Fibroblast of gingiva (primary cell): ENCODE measurements around the gene ADCY10.
A peak's percentile ranks its signal among the peaks of the same experiment; 100 is the strongest.
"Not testable (repeated sequence)": the region's sequence is repeated elsewhere in the genome, so short reads cannot be mapped to it uniquely, and the experiment has no call there.

Experiments used
- DNase-seq: peaks from one replicate; pipeline ENCODE4 v3.0.0-alpha.2; 2011; ENCODE audit warnings: low read depth

ADCY10 gene

GRCh38 chr1:167924543-167925231 lies 10.8 kb upstream of the ADCY10 start:
- DNase-seq, result no peak

- DNase-seq, result no peak
These were observed 10.2 kb upstream of the ADCY10 start for GRCh38 chr1:167924102-167924501.

- DNase-seq, result no peak
These were observed 9.6 kb upstream of the ADCY10 start for GRCh38 chr1:167923324-167924056.

- no peak for DNase-seq
These were observed 8.7 kb upstream of the ADCY10 start for GRCh38 chr1:167922611-167923074.

- peak; percentile 40 for DNase-seq
These were observed 8.1 kb upstream of the ADCY10 start for GRCh38 chr1:167922023-167922422.

- no peak for DNase-seq
These were observed 3.0 kb upstream of the ADCY10 start for GRCh38 chr1:167916766-167917511.

GRCh38 chr1:167915569-167915968 lies 1.6 kb upstream of the ADCY10 start:
- DNase-seq, result no peak

GRCh38 chr1:167912294-167912693 lies 1.6 kb downstream of the ADCY10 start:
- DNase-seq, result no peak

- DNase-seq, result no peak
These were observed 2.5 kb downstream of the ADCY10 start for GRCh38 chr1:167911413-167911812.

GRCh38 chr1:167910530-167910929 lies 3.4 kb downstream of the ADCY10 start:
- DNase-seq, result no peak

- no peak for DNase-seq
These were observed 4.2 kb downstream of the ADCY10 start for GRCh38 chr1:167909691-167910180.

GRCh38 chr1:167905671-167906070 lies 8.3 kb downstream of the ADCY10 start:
- DNase-seq, result peak; percentile 38

GRCh38 chr1:167905182-167905581 lies 8.8 kb downstream of the ADCY10 start:
- DNase-seq, result peak; percentile 71

GRCh38 chr1:167904652-167905130 lies 9.2 kb downstream of the ADCY10 start:
- DNase-seq, result peak; percentile 45

GRCh38 chr1:167900907-167901306 lies 13.0 kb downstream of the ADCY10 start:
- no peak for DNase-seq

- peak; percentile 69 for DNase-seq
These were observed 14.7 kb downstream of the ADCY10 start for GRCh38 chr1:167899253-167899681.

- no peak for DNase-seq
These were observed 15.2 kb downstream of the ADCY10 start for GRCh38 chr1:167898578-167899222.

GRCh38 chr1:167893798-167894197 lies 20.1 kb downstream of the ADCY10 start:
- no peak for DNase-seq

GRCh38 chr1:167890400-167890799 lies 23.5 kb downstream of the ADCY10 start:
- no peak for DNase-seq

GRCh38 chr1:167887187-167887586 lies 26.7 kb downstream of the ADCY10 start:
- not testable (repeated sequence) for DNase-seq

GRCh38 chr1:167882376-167882775 lies 31.6 kb downstream of the ADCY10 start:
- DNase-seq, result no peak

GRCh38 chr1:167881786-167882185 lies 32.1 kb downstream of the ADCY10 start:
- no peak for DNase-seq
